IMR-90 (cell line): Measurements from ENCODE around the gene RHOF. TPM values are rescaled to one million over a fixed set of nuclear protein-coding genes. Genes with fewer than 3 reads are reported as not detected.

Experiments
- ATAC-seq: fragments of 200-7000 bp; cut with Tn5 transposase; 2 replicates; pipeline ENCODE4 v1.9.1; 2020; ENCODE audit warnings: low read depth, mild to moderate bottlenecking, moderate library complexity
- BruUV-seq: library from RNA; stranded (reverse); fragments of 400-500 nt; replicated peaks from 2 replicates; lab custom pipeline; 2021; lab: Mats Ljungman, UMichigan
- CTCF ChIA-PET: fragments of 300-600 bp; formaldehyde crosslinking; extraction: SDS; loops from one replicate; lab custom pipeline; 2021; ENCODE audit warnings: antibody characterized with exemption; lab: Yijun Ruan, JAX
- POLR2A ChIA-PET: fragments of 300-600 bp; sonication (Branson Sonifier 250); formaldehyde crosslinking; loops from one replicate; lab custom pipeline; 2022; ENCODE audit warnings: antibody characterized with exemption; ENCODE audit not compliant: unreplicated experiment; lab: Charles Lee
- DNase-seq: peaks from one replicate; pipeline ENCODE4 v3.0.0; 2013
- H2AFZ ChIP-seq: replicated peaks from 2 replicates; pipeline ENCODE3; 2013; ENCODE audit warnings: low read length, mild to moderate bottlenecking; ENCODE audit not compliant: poor library complexity
- H2AK5ac ChIP-seq: 2 replicates; pipeline ENCODE4 v1.6.1; 2013; ENCODE audit warnings: low read depth, low read length, inconsistent platforms
- H2AK9ac ChIP-seq: replicated peaks from 2 replicates; pipeline ENCODE3; 2013; ENCODE audit warnings: mild to moderate bottlenecking, low read depth, low read length, moderate library complexity; ENCODE audit not compliant: poor library complexity
- H2BK120ac ChIP-seq: 2 replicates; pipeline ENCODE4 v1.6.1; 2013; ENCODE audit warnings: low read depth, low read length, inconsistent platforms
- H2BK15ac ChIP-seq: 3 replicates; pipeline ENCODE4 v1.6.1; 2013; ENCODE audit warnings: low read depth, low read length, inconsistent platforms
- H2BK20ac ChIP-seq: 2 replicates; pipeline ENCODE4 v1.6.1; 2013; ENCODE audit warnings: low read depth, mild to moderate bottlenecking, inconsistent platforms, low read length, moderate library complexity
- H2BK5ac ChIP-seq: 2 replicates; pipeline ENCODE4 v1.6.1; 2013; ENCODE audit warnings: mild to moderate bottlenecking, low read depth, low read length, inconsistent platforms; ENCODE audit not compliant: poor library complexity, severe bottlenecking
- H3K14ac ChIP-seq: replicated peaks from 2 replicates; pipeline ENCODE4 v1.6.1; 2013; ENCODE audit warnings: low read depth, low read length, inconsistent platforms
- H3K18ac ChIP-seq: 2 replicates; pipeline ENCODE4 v1.6.1; 2013; ENCODE audit warnings: low read depth, low read length, control low read depth
- H3K23ac ChIP-seq: 2 replicates; pipeline ENCODE4 v1.6.1; 2013; ENCODE audit warnings: low read depth, low read length, inconsistent platforms
- H3K27ac ChIP-seq: 2 replicates; pipeline ENCODE4 v1.5.1; 2013; ENCODE audit warnings: mild to moderate bottlenecking, control low read depth, low read length; ENCODE audit not compliant: insufficient read depth
- H3K27me3 ChIP-seq: 2 replicates; pipeline ENCODE4 v1.6.1; 2013; ENCODE audit warnings: low read length; ENCODE audit not compliant: control insufficient read depth, insufficient read depth
- H3K36me3 ChIP-seq: 2 replicates; pipeline ENCODE4 v1.6.1; 2013; ENCODE audit warnings: low read length, mixed read lengths; ENCODE audit not compliant: control insufficient read depth, insufficient read depth
- H3K4ac ChIP-seq: 2 replicates; pipeline ENCODE4 v1.6.1; 2013; ENCODE audit warnings: low read depth, low read length, inconsistent platforms
- H3K4me1 ChIP-seq: 2 replicates; pipeline ENCODE4 v1.6.1; 2013; ENCODE audit warnings: low read length, mixed read lengths; ENCODE audit not compliant: control insufficient read depth, insufficient read depth
- H3K4me2 ChIP-seq: 2 replicates; pipeline ENCODE4 v1.6.1; 2013; ENCODE audit warnings: low read depth, mild to moderate bottlenecking, control low read depth, low read length, moderate library complexity
- H3K4me3 ChIP-seq: 2 replicates; pipeline ENCODE4 v1.5.1; 2013; ENCODE audit warnings: low read depth, mild to moderate bottlenecking, control low read depth, low read length, moderate library complexity; ENCODE audit not compliant: insufficient read depth
- H3K56ac ChIP-seq: 2 replicates; pipeline ENCODE4 v1.6.1; 2013; ENCODE audit warnings: low read length, inconsistent platforms; ENCODE audit not compliant: insufficient read depth; ENCODE audit errors: extremely low read depth
- H3K79me1 ChIP-seq, 2 experiments: 2 replicates each; pipeline ENCODE4 v1.6.1; 2013; ENCODE audit warnings: low read length in 2 of 2, inconsistent platforms in 1 of 2, low read depth in 1 of 2
- H3K9ac ChIP-seq: 2 replicates; pipeline ENCODE4 v1.6.1; 2013; ENCODE audit warnings: low read depth, low read length, control low read depth
- H3K9me1 ChIP-seq: 2 replicates; pipeline ENCODE4 v1.6.1; 2013; ENCODE audit warnings: low read length, inconsistent platforms; ENCODE audit not compliant: insufficient read depth
- H3K9me3 ChIP-seq: 2 replicates; pipeline ENCODE4 v1.6.1; 2013; ENCODE audit warnings: low read length; ENCODE audit not compliant: control insufficient read depth, insufficient read depth
- H4K20me1 ChIP-seq: 2 replicates; pipeline ENCODE4 v1.6.1; 2013; ENCODE audit warnings: low read length, inconsistent platforms; ENCODE audit not compliant: insufficient read depth
- H4K5ac ChIP-seq: 2 replicates; pipeline ENCODE4 v1.6.1; 2013; ENCODE audit warnings: mild to moderate bottlenecking, low read depth, low read length, control low read depth
- H4K8ac ChIP-seq, 2 experiments: 2 replicates each; pipeline ENCODE4 v1.6.1; 2013; ENCODE audit warnings: low read depth in 2 of 2, low read length in 2 of 2, control low read depth in 1 of 2, inconsistent platforms in 1 of 2
- H4K91ac ChIP-seq: 2 replicates; pipeline ENCODE4 v1.6.1; 2013; ENCODE audit warnings: low read depth, low read length, inconsistent platforms; ENCODE audit not compliant: insufficient read depth
- CEBPB ChIP-seq: IDR thresholded peaks from 2 replicates; pipeline ENCODE4 v1.6.1; 2012; ENCODE audit warnings: low read depth, low read length, improper control_type of control experiment
- CHD1 ChIP-seq: IDR thresholded peaks from 2 replicates; pipeline ENCODE4 v1.6.1; 2012; ENCODE audit warnings: low read depth, low read length, improper control_type of control experiment
- ELK1 ChIP-seq: fragments of 150-350 bp; IDR thresholded peaks from 2 replicates; pipeline ENCODE4 v1.6.1; 2016; ENCODE audit warnings: low read depth, mild to moderate bottlenecking, low read length, moderate library complexity, borderline replicate concordance
- MAZ ChIP-seq: IDR thresholded peaks from 2 replicates; pipeline ENCODE4 v1.6.1; 2012; ENCODE audit warnings: low read depth, mild to moderate bottlenecking, low read length, improper control_type of control experiment, moderate library complexity, borderline replicate concordance
- RFX5 ChIP-seq: IDR thresholded peaks from 2 replicates; pipeline ENCODE4 v1.8.0; 2012; ENCODE audit warnings: low read depth, mild to moderate bottlenecking, low read length, moderate library complexity
- WGBS, 2 experiments: methylation state at CpG; one replicate each; pipeline versions ENCODE4 v1.1.5 to v1.1.7; 2013; ENCODE audit warnings: missing lambda C conversion rate in 2 of 2; ENCODE audit not compliant: insufficient read length in 1 of 2; ENCODE audit errors: extremely low coverage in 2 of 2; 5-methylcytosine and 5-hydroxymethylcytosine counted together
- dilution Hi-C: fragments of 300-500 bp; cut with HindIII; formaldehyde crosslinking; loops from one replicate; pipeline ENCODE4 v1.14.3; 2018; ENCODE audit warnings: low sequenced_read_pairs; ENCODE audit not compliant: unreplicated experiment
- in situ Hi-C: fragments of 300-500 bp; cut with MboI; formaldehyde crosslinking; loops from 3 replicates; pipeline ENCODE4 v1.14.3; 2019; ENCODE audit warnings: low sequenced_read_pairs, inconsistent platforms, mixed read lengths
- intact Hi-C: fragments of 100-400 bp; cut with micrococcal nuclease; formaldehyde crosslinking; loops from 2 replicates; pipeline ENCODE4 v1.10.0; 2022
- polyA plus RNA-seq, 3 experiments: library from polyadenylated mRNA; depleted of rRNA; stranded (reverse); fragments of >200 nt; gene quantifications; 2 replicates each; pipeline ENCODE4 v1.2.3, GENCODE V29; 2012; ENCODE audit warnings: low replicate concordance in 1 of 3
- total RNA-seq: library from RNA; depleted of rRNA; stranded (reverse); fragments of >200 nt; gene quantifications from 2 replicates; pipeline ENCODE4 v1.2.3, GENCODE V29; 2012

RHOF gene
- total and polyA plus RNA-seq, 2 of the 4 experiments (the other 2 are of a cell fraction) = 3.0 to 5.1 TPM

- TF ChIP-seq RFX5 (no peak), CHD1 (no peak), CEBPB (no peak)
These were observed 20.3 kb downstream of the RHOF start (continued) for GRCh38 chr12:121773011-121773777.

- 79% methylated on average over 6 of the region's 25 CpGs; no CpG with 5 or more reads in 1 of the 2 experiments for WGBS, 2 experiments
- H2AK5ac ChIP-seq = no peak overlapping the region
- H3K79me1 ChIP-seq = peaks cover 0 to 27% of the 10 kb centered on the region in 2 experiments; a peak in 2 of 4 replicates
- intact Hi-C loops = no loop called here
- H2BK15ac ChIP-seq = no peak overlapping the region
- H2AK9ac ChIP-seq = no peak overlapping the region
- no peak overlapping the region for H3K56ac ChIP-seq
- H3K36me3 ChIP-seq = no peaks in the 10 kb centered on the region; the same call in 1 of the 2 replicates
- no TSS peak for BruUV-seq
- DNase-seq (no peak), ATAC-seq (no peak)
- H3K27ac ChIP-seq = no peak overlapping the region
- CTCF ChIA-PET = no interaction called here
- H4K20me1 ChIP-seq = peaks cover 3% of the 10 kb centered on the region; the same call in 1 of the 2 replicates
- dilution Hi-C loops = no loop called here
- peaks cover 15% of the 10 kb centered on the region for H3K9me1 ChIP-seq
- no peak overlapping the region for H3K4me3 ChIP-seq
- H2AFZ ChIP-seq = no peak overlapping the region
- H3K4me1 ChIP-seq = peaks cover 21% of the 10 kb centered on the region
- no peak overlapping the region for H2BK20ac ChIP-seq
- no peak overlapping the region for H2BK120ac ChIP-seq
- peak; percentile 58; the same call in 1 of the 2 replicates for TF ChIP-seq CEBPB
- TF ChIP-seq ELK1 = no peak
- TF ChIP-seq MAZ = no peak
- no peak overlapping the region for H3K4ac ChIP-seq
- H3K14ac ChIP-seq = no peak overlapping the region
- POLR2A ChIA-PET = no interaction called here
- in situ Hi-C loops = no loop called here
- H3K18ac ChIP-seq = no peak overlapping the region
- no peak overlapping the region for H3K23ac ChIP-seq
- no peak overlapping the region for H4K8ac ChIP-seq
- H2BK5ac ChIP-seq = no peak overlapping the region
- no peak overlapping the region for H4K5ac ChIP-seq
- no peak overlapping the region for H3K9ac ChIP-seq
- H3K27me3 ChIP-seq = no peaks in the 10 kb centered on the region
- no peak overlapping the region for H3K4me2 ChIP-seq
- no peak overlapping the region for H4K91ac ChIP-seq
- H3K9me3 ChIP-seq = no peaks in the 10 kb centered on the region
These were observed 22.5 kb downstream of the RHOF start for GRCh38 chr12:121770813-121771625.
